HG03460 (cell line): ENCODE data around the gene PALS2.
A peak's percentile ranks its signal among the peaks of the same experiment; 100 is the strongest.

ENCODE experiments used
- ATAC-seq: cut with Tn5 transposase; IDR thresholded peaks from one replicate; pipeline ENCODE4 v1.9.1; 2021; ENCODE audit not compliant: unreplicated experiment

PALS2 gene

DNA sequence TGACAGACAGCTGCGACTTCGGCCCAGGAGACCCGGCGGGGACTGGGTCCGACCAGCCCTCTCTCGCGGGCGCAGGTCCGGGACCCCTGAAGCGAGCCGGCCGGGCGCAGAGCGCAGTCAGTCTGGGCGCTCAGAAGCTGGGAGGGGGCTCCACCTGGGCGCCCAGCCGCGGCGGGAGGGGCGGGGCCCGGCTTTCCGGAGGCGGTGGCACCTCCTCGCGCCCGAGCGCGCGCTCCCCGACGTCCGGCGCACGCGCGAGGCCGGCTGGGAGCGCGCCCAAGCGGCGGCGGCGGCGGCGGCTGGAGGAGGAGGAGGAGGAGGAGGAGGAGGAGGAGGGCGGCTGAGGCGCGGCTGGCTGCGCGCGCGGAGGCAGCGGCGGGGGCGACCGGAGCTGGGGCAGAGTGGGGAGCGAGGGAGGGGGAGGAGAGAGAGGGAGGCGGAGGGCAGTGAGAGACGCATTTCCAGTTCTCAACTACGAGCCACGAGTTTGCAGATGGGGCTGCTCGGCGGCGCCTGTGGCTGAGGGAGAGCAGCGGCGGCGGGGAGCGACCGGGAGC is at the start of gene PALS2:
Gene PALS2 (plus strand): TSS at position 456 of the 557 bp plus-strand sequence. CDS start 50,216 bp downstream, outside the sequence.
- peak; percentile 45 for ATAC-seq

GRCh38 chr7:24531255-24531654 is 42.0 kb upstream of the PALS2 start:
- no peak for ATAC-seq

GRCh38 chr7:24536682-24537081 is 36.6 kb upstream of the PALS2 start:
- no peak for ATAC-seq

GRCh38 chr7:24540956-24541355 is 32.3 kb upstream of the PALS2 start:
- no peak for ATAC-seq

- no peak for ATAC-seq
Measured at GRCh38 chr7:24545215-24545614, 28.0 kb upstream of the PALS2 start.

- no peak for ATAC-seq
Measured at GRCh38 chr7:24548390-24548789, 24.9 kb upstream of the PALS2 start.

- ATAC-seq: no peak
Measured at GRCh38 chr7:24549991-24550390, 23.3 kb upstream of the PALS2 start.

- ATAC-seq: no peak
Measured at GRCh38 chr7:24555184-24555583, 18.1 kb upstream of the PALS2 start.

- no peak for ATAC-seq
Measured at GRCh38 chr7:24555719-24556118, 17.5 kb upstream of the PALS2 start.

DNA sequence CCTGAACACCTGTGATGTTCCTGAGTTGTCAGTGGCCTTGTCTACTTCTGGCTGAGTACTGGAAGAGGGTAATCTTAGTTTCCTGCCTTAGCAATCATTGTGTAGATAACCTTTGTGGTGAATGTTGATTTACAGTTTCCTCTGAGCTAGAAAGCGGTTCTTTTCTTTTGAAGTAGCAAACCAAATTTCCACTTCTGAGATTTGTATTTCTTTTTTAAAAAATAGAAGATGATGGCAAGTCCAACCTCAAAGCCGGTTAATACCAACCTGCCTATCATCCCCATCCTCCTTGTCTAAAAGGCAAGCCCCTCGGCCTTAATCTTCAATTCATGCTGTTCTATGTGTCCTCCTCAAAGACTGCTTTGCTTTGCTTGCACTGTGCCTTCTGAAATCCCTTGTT is 12.5 kb upstream of the PALS2 start:
- no peak for ATAC-seq

- ATAC-seq: no peak
Measured at GRCh38 chr7:24566274-24566673, 7.0 kb upstream of the PALS2 start.

DNA sequence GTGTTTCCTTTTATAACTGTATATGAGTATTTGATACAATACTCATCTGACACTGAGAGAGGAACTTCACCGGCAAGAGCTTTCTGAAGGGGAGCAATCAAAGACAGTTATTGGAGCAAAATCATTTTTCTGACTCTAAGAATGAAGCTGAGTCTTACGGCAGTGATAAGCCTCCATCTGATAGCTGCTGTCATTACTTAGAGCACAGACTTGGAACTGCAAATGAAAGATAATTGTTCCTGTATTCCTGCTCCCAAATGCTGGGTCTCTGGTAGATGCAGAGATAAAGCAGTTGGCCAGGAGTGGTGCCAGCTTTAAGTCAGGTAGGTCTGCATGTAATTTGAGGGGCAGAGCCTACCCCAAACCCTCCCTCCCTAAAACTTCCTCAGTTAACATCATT is 2.3 kb upstream of the PALS2 start:
- no peak for ATAC-seq

DNA sequence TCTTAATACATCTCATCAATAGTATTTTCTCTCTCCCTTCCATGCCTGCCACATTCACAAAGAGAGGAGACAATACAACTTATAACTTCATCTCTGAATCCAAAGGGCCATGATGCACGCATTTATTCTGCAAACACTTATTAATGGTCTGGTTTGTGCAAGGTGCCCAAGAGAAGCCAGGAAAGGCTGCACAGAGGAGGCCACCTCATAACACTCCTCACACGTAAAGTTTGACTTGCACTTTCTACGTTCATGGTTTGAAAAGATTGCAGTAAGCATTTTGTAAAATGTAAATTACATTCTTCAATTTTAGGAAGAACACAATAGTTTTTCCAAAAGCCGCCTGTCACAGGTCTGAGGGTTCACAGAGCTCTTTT is 1.2 kb upstream of the PALS2 start:
- ATAC-seq: no peak

DNA sequence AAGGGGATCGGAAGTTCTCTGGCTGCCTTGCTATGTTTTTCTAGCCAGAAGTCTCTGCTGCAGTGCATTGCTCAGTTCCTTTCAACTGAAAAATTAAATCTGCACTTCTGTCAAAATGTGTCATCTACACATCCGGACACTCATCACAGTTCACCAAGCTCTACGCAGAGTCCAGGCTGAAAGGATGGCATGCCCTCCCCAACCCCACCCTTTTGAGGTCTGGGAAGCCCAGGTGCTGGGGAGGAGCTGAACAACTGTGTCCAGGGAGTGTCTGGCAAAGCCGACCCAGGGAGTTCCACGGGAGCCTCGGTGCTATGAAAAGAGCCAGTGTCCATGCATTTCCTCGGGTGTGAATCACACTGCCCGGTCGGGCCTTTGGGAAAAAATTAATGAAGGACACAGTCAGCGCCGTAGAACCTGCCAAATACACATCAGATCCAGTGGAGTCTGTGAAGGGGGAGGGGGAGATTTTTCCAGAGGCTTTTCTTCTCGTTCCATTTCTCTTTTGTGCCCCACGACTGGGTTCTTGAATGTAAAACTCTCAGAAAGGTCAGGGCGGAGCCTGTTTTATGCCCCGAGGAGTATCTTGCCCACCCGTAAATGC is 757 bp upstream of the PALS2 start:
- no peak for ATAC-seq

- ATAC-seq: peak; percentile 24
Measured at GRCh38 chr7:24573554-24574338, 494 bp downstream of the PALS2 start.

- ATAC-seq: no peak
Measured at GRCh38 chr7:24574386-24574785, 1.1 kb downstream of the PALS2 start.

DNA sequence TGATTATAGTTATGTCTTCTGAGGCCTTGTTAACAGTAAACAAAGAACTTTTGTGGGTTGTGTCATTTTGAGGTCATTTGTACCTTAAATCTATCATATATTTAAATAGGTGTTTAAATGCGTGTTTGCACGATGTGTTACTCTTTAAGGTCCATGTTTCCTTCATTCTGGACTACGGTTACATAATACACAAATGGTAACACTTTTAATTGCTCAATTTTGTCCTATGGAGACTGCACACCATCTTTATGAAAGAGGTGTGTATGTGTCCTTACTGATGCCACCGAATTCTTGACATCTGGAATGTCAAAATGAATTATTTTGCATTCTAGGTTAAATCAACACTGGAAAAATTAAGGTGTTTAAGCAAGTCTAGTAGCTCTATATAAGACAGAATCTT is 1.7 kb downstream of the PALS2 start:
- no peak for ATAC-seq

GRCh38 chr7:24576171-24577025 is 3.1 kb downstream of the PALS2 start:
- ATAC-seq: peak; percentile 31

- ATAC-seq: no peak
Measured at GRCh38 chr7:24578052-24578451, 4.8 kb downstream of the PALS2 start.

DNA sequence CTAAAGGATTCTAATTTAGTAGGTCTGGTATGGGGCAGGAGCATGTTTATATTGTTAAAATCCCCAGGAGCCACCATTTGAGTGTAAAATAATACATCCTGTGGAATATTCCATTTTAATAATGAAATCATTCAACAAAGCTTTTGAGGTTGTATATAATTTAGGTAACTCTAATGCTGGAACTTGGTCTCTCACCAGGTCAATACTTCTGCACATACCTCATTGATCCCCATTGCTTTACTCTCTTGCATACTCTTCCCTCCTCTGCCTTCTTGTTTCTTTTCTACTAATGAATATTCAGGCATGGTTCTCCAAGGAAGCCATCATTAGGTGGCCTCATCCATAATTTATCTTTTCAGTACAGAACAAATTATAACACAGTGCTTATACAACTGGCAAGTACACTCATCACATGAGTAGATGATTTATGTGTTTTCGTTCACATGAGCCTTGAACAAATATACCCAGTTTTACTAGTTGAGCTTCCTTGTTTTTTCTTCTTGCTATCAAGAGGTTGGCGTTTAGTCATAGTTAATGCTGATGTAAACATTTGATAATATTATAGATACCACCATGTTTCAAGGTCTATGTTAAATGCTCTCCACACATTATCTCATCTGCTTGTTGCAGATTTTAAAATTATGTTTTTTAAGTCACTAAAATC is 7.2 kb downstream of the PALS2 start:
- no peak for ATAC-seq

- no peak for ATAC-seq
Measured at GRCh38 chr7:24582166-24582565, 8.9 kb downstream of the PALS2 start.
